GM19395 (cell line): ENCODE results near the gene LDB1.
A peak's percentile ranks its signal among the peaks of the same experiment; 100 is the strongest.

Experiments used
- ATAC-seq: cut with Tn5 transposase; IDR thresholded peaks from one replicate; pipeline ENCODE4 v1.9.1; 2021; ENCODE audit warnings: mild to moderate bottlenecking, moderate library complexity; ENCODE audit not compliant: unreplicated experiment

LDB1 gene

GRCh38 chr10:102120142-102120990, at the start of gene LDB1:
LDB1 (minus strand) TSS chr10:102120368; CDS start chr10:102120110, 258 bp downstream.
- peak; percentile 73 for ATAC-seq

- no peak for ATAC-seq
Observed at GRCh38 chr10:102167861-102168260, 47.7 kb upstream of the LDB1 start.

DNA sequence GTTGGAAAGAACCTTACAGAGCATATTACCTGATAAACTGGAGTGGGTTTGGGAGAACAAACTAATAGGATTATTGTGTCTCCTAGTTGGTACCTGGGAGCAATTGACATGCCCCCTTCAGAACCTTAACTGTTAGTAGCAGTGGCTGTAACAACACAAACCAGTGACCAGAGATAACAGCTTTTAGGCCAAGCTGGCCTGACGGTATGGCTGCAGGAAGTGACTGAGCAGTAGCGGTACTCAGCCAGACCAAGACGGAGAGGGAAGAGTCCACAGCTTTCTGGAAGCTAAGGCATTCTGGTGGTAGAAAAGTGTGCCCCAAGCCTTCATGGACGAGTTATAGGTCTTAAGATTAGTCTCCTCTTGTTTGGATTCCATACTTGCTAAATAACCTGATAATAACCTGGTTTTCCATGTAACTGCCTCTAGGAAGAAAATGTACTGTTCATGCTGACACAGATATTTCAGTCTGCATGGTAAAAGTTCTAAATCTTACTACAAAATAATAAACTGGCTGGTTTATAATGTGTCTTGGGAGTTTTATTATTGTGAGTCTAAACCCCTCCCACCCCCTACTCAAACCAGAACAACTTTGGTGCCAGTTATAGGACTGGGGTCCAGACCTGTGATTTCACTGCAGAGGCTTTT, 43.3 kb upstream of the LDB1 start:
- no peak for ATAC-seq

DNA sequence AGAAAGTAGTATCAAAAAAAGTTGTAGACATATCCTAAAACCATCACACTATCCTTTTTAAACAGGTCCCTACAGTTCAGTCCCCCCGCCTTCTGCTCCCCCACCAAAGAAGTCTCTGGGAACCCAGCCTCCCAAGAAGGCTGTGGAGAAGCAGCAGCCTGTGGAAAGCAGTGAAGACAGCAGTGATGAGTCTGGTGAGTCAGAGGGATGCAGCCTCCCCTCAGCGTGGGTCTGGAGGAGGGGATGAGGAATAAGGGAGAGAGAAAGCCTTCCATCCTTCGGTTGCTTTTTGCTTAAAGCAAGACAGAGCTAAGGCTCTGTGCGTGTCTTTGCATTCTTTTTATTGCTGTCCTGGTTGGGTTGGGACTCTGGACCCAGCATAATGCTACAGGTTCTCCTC, 39.7 kb upstream of the LDB1 start:
- no peak for ATAC-seq

- ATAC-seq = no peak
Observed at GRCh38 chr10:102159051-102159597, 39.0 kb upstream of the LDB1 start.

DNA sequence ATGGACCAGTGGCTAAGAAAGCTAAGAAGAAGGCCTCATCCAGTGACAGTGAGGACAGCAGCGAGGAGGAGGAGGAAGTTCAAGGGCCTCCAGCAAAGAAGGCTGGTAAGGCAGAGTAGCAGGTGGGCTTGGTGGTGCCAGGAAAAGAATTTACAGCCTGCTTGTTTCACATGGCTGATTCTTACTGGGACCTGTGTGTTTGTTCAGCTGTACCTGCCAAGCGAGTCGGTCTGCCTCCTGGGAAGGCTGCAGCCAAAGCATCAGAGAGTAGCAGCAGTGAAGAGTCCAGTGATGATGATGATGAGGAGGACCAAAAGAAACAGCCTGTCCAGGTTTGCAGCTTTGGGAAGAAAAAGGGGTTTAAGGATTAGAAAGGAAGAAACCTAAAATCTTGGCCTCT, 37.1 kb upstream of the LDB1 start:
- ATAC-seq = no peak

DNA sequence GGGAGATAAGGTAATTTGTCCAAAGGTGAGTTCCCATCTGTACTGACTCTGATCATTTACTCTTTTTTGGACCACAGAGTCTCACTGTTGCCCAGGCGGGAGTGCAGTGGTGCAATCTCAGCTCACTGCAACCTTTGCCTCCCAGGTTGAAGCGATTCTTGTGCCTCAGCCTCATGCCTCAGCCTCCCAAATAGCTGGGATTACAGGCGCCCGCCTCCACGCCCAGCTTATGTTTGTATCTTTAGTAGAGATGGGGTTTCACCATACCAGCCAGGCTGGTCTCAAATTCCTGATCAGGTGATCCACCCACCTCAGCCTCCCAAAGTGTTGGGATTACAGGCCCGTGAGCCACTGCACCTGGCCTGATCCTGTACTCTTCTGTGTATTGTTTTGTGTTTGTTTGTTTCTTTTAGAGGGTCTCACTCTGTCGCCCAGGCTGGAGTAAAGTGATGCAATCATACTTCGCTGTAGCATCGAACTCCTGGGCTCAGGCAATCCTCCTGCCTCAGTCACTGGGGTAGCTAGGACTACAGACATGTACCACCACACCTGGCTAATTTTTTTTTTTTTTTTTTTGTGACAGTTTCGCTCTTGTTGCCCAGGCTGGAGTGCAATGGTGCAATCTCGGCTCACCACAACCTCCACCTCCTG, 34.4 kb upstream of the LDB1 start:
- ATAC-seq = no peak

GRCh38 chr10:102153093-102153620, 33.0 kb upstream of the LDB1 start:
- ATAC-seq = no peak

DNA sequence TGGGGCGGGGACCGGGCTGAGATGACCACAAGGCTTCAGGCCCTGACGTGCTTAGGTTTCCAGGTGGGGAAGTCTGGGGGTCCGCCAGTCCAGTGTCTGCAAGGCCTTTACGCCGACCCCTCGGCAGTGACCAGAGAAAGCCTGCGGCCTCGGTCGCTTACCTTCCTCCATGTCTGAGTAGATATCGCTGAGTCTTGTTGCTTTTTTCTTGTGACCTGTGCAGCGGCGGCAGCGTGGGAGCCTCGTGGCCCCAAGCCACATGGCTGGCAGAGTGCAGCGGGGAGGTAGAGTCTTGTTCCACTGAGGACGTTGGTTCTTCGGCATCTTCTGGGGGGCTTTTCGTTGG, 32.4 kb upstream of the LDB1 start:
- ATAC-seq = peak; percentile 8

DNA sequence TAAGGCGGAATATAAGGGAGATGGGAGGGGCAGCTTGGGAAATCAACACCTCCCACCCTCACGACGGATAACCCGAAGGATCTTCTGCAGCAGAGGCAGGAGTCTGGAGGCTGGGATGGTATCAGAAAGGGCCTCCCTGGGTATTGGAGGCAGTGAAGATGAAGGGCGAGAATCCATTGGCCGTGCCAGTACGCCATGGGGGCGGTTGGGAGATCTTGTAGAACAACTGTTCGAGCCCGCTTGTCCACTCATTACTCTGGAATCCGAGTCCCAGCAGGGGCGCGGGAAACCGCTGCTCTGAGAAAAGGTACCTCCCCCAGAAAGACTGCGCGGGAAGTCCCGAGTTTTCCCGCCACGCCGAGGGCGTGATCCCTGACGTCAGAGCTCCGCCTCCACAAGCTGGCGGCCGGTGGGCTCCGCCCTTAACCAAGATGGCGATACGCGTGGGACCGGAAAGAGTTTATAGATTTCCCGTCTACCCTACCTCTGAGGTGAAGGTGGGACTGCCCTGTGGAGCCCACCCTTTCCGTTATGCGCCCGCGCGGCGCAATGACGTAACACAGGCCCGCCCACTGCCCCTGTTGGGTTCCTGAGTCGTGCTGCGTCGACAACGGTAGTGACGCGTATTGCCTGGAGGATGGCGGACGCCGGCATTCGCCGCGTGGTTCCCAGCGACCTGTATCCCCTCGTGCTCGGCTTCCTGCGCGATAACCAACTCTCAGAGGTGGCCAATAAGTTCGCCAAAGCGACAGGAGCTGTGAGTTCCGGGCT, 31.8 kb upstream of the LDB1 start, which contains the start of gene NOLC1:
NOLC1 (plus strand) TSS at position 616 of the 771 bp plus-strand sequence; CDS start at position 638, 22 bp downstream.
- peak; percentile 94 for ATAC-seq

GRCh38 chr10:102150970-102151773, 31.0 kb upstream of the LDB1 start:
- no peak for ATAC-seq

DNA sequence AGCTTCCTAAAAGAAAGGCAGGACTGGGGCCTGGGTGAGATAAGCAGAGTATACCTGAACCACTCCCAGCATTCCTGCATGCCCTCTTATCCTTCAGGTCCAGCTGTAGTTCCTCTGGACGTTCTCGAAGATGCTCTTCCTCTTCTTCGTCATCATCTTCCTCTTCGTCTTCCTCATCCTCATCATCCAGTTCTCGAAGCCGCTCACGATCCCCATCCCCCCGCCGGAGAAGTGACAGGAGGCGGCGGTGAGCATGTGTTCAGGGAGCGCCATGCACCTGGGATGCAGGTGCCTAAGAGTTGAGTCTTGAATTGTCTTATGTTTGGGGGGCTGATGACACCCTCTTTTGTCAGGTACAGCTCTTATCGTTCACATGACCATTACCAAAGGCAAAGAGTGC, 28.1 kb upstream of the LDB1 start:
- no peak for ATAC-seq

GRCh38 chr10:102147561-102147960, 27.4 kb upstream of the LDB1 start:
- ATAC-seq = no peak

DNA sequence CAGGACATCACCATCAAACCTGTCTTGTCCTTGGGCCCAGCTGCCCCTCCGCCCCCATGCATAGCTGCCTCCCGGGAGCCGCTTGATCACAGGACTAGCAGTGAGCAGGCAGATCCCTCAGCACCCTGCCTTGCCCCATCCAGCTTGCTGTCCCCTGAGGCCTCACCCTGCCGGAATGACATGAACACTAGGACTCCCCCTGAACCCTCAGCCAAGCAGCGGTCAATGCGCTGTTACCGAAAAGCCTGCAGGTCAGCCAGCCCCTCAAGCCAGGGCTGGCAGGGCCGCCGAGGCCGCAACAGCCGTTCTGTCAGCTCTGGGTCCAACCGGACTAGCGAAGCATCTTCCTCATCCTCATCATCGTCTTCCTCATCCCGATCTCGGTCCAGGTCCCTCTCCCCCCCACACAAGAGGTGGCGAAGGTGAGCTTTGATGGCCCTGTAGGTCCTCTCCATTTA, 26.8 kb upstream of the LDB1 start:
- ATAC-seq = no peak

GRCh38 chr10:102141583-102142107, 21.5 kb upstream of the LDB1 start:
- no peak for ATAC-seq

DNA sequence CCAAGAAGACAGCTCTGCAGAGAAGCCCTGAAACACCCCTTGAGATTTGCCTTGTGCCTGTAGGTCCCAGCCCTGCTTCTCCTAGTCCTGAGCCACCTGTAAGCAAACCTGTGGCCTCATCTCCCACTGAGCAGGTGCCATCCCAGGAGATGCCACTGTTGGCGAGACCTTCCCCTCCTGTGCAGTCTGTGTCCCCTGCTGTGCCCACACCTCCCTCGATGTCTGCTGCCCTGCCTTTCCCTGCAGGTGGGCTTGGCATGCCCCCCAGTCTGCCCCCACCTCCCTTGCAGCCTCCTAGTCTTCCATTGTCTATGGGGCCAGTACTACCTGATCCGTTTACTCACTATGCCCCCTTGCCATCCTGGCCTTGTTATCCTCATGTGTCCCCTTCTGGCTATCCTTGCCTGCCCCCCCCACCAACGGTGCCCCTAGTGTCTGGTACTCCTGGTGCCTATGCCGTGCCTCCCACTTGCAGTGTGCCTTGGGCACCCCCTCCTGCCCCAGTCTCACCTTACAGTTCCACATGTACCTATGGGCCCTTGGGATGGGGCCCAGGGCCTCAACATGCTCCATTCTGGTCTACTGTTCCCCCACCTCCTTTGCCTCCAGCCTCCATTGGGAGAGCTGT, 20.9 kb upstream of the LDB1 start:
- ATAC-seq = no peak

GRCh38 chr10:102140218-102140617, 20.1 kb upstream of the LDB1 start:
- no peak for ATAC-seq

DNA sequence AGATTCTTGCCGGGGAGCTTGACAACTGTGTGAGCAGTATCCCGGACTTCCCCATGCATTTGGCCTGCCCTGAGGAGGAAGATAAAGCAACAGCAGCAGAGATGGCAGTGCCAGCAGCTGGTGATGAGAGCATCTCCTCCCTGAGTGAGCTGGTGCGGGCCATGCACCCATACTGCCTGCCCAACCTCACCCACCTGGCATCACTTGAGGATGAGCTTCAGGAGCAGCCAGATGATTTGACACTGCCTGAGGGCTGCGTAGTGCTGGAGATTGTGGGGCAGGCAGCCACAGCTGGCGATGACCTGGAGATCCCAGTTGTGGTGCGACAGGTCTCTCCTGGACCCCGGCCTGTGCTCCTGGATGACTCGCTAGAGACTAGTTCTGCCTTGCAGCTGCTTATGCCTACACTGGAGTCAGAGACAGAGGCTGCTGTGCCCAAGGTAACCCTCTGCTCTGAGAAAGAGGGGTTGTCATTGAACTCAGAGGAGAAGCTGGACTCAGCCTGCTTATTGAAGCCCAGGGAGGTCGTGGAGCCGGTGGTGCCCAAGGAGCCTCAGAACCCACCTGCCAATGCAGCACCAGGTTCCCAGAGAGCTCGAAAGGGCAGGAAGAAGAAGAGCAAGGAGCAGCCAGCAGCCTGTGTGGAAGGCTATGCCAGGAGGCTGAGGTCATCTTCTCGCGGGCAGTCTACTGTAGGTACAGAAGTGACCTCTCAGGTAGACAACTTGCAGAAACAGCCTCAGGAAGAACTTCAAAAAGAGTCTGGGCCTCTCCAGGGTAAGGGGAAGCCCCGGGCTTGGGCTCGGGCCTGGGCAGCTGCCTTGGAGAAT, 19.3 kb upstream of the LDB1 start:
- no peak for ATAC-seq
